Measurements from ENCODE around the gene SYNPO2. TPM values are rescaled to one million over a fixed set of nuclear protein-coding genes. Genes with fewer than 3 reads are reported as not detected.
"Not testable (repeated sequence)": the region's sequence is repeated elsewhere in the genome, so short reads cannot be mapped to it uniquely, and the experiment has no call there.

SYNPO2 gene
- total RNA-seq, 1 donor from 2014 or later = 22.9 TPM

DNA sequence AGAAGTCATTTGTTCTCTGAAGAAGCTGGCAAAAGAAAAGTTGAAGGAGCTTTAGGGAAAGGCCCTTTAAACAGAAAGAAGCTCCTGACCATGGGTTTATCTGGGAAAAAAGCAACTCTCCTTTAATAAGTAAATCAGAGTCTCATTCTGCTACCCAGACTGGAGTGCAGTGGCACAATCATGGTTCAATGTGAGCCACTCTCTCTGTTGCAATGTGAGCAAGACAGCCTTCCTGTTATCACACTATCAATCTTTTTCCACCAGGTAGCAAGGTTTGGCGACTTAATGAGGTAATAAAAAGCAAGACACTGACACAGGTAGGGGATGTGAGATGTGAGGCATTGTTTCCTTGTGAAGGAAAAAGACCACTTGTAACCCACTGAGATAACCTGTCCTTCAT lies 111.3 kb downstream of the SYNPO2 start:
- Mint-ChIP-seq H3K27ac (no peak overlapping the region), H3K9me3 (no peaks in the 10 kb centered on the region), H3K4me3 (no peak overlapping the region), H3K36me3 (no peaks in the 10 kb centered on the region), H3K4me1 (ENCODE audit: unreplicated experiment) (no peaks in the 10 kb centered on the region), H3K27me3 (no peaks in the 10 kb centered on the region)
- TF ChIP-seq, protein P1, sequence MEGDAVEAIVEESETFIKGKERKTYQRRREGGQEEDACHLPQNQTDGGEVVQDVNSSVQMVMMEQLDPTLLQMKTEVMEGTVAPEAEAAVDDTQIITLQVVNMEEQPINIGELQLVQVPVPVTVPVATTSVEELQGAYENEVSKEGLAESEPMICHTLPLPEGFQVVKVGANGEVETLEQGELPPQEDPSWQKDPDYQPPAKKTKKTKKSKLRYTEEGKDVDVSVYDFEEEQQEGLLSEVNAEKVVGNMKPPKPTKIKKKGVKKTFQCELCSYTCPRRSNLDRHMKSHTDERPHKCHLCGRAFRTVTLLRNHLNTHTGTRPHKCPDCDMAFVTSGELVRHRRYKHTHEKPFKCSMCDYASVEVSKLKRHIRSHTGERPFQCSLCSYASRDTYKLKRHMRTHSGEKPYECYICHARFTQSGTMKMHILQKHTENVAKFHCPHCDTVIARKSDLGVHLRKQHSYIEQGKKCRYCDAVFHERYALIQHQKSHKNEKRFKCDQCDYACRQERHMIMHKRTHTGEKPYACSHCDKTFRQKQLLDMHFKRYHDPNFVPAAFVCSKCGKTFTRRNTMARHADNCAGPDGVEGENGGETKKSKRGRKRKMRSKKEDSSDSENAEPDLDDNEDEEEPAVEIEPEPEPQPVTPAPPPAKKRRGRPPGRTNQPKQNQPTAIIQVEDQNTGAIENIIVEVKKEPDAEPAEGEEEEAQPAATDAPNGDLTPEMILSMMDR (conservative IDR thresholded peaks at IDR 0.05) = no peak
- no peak for DNase-seq (ENCODE audit: extremely low spot score, unreplicated experiment)

GRCh38 chr4:119000400-119000799 lies 111.7 kb downstream of the SYNPO2 start:
- Mint-ChIP-seq H3K27ac (no peak overlapping the region), H3K4me3 (no peak overlapping the region)

DNA sequence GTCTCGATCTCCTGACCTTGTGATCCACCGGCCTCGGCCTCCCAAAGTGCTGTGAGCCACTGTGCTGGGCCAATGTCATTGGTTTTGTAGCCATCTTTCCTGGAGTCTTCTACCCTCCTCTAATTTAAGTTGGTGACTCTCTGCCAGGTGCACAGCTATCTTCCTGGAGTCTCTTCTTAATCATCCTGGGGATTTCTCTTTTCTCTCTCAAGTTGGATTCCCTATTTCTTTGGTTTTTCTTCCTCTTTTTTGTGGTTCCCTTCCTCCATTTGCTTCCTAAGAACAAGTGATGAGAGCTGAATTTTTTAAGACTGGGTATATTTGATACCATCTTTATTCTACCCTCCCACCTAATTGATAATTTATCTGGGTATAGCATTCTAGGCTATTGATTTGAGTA lies 113.8 kb downstream of the SYNPO2 start:
- Mint-ChIP-seq H3K36me3 (no peaks in the 10 kb centered on the region), H3K4me1 (ENCODE audit: unreplicated experiment) (no peaks in the 10 kb centered on the region), H3K4me3 (no peak overlapping the region), H3K27me3 (no peaks in the 10 kb centered on the region), H3K9me3 (no peaks in the 10 kb centered on the region), H3K27ac (no peak overlapping the region)
- DNase-seq (ENCODE audit: extremely low spot score, unreplicated experiment) = no peak
- TF ChIP-seq, protein P1 (conservative IDR thresholded peaks at IDR 0.05) = no peak

More at GRCh38 chr4:119000400-119000799, 111.7 kb downstream of the SYNPO2 start:
- no peaks in the 10 kb centered on the region for H3K27me3 Mint-ChIP-seq
- no peaks in the 10 kb centered on the region for H3K36me3 Mint-ChIP-seq
- H3K9me3 Mint-ChIP-seq = no peaks in the 10 kb centered on the region
- no peak for DNase-seq (ENCODE audit: extremely low spot score, unreplicated experiment)
- no peaks in the 10 kb centered on the region for H3K4me1 Mint-ChIP-seq (ENCODE audit: unreplicated experiment)
- TF ChIP-seq, protein P1 (conservative IDR thresholded peaks at IDR 0.05) = no peak

DNA sequence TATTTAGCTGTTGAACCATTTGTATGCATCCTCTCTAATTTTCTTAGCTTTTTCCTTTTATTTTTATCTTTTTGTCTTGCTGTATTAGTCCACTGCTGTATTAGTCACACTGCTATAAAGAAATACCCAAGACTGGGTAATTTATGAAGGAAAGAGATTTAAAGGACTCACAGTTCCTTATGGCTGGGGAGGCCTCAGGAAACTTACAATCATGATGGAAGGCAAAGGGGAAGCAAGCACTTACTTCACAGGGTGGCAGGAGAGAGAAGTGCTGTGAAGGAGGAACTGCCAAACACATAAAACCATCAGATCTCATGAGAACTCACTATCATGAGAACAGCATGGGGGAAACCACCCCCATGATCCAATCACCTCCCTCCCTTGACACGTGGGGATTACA lies 114.3 kb downstream of the SYNPO2 start:
- not testable (repeated sequence) for DNase-seq (ENCODE audit: extremely low spot score, unreplicated experiment); H3K9me3 Mint-ChIP-seq; H3K36me3 Mint-ChIP-seq; H3K27ac Mint-ChIP-seq; H3K4me3 Mint-ChIP-seq; H3K27me3 Mint-ChIP-seq; H3K4me1 Mint-ChIP-seq (ENCODE audit: unreplicated experiment)

DNA sequence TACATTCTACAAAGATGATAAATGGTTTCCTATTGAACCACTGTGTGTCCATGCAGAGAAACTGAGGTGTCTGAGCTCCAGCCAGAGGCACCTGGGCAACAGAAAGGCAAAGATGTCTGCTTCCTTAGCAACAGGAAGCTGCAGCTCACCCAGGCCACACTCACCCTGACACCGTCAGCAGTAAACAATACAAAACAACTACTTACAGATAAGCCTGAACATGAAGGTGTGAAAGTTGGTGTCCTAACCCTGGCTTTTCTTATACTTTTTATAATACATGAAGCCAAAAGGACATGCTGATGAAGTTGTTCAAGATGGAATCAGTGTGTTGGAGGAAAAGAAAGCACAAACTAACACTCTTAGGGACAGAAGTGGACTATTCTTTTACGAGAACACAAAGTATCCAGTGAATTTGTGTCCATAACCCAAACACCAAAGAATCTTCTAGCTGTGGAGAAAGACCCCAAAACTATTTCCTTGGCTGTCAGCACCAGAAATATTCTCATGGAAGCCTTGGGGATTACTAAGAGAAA lies 117.3 kb downstream of the SYNPO2 start:
- no peak overlapping the region for H3K4me3 Mint-ChIP-seq
- no peaks in the 10 kb centered on the region for H3K9me3 Mint-ChIP-seq
- no peak overlapping the region for H3K27ac Mint-ChIP-seq
- no peaks in the 10 kb centered on the region for H3K27me3 Mint-ChIP-seq
- H3K36me3 Mint-ChIP-seq = no peaks in the 10 kb centered on the region
- H3K4me1 Mint-ChIP-seq (ENCODE audit: unreplicated experiment) = no peaks in the 10 kb centered on the region
- TF ChIP-seq, protein P1 (conservative IDR thresholded peaks at IDR 0.05) = no peak
- DNase-seq (ENCODE audit: extremely low spot score, unreplicated experiment) = no peak

DNA sequence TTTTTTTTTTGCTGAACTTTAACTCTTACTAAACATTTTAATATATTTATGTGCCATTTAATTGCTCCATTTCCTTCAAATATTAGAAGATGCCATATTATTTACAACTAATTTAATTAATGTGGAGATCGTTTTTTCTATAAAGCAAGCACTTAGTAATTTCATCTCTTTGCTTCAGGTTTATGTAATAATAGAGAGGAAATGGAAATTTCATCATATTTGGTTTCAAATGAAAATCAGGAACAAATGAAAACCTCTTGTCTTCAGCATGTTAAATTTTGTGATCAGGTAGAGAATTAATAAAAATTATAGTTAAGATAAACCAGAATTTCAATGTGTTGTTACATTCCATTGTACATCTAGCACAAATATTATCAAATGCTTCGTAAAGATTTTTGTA lies 120.1 kb downstream of the SYNPO2 start:
- TF ChIP-seq, protein P1 (conservative IDR thresholded peaks at IDR 0.05) = no peak
- no peak for DNase-seq (ENCODE audit: extremely low spot score, unreplicated experiment)
- Mint-ChIP-seq H3K27me3 (no peaks in the 10 kb centered on the region), H3K36me3 (no peaks in the 10 kb centered on the region), H3K9me3 (no peaks in the 10 kb centered on the region), H3K27ac (no peak overlapping the region), H3K4me1 (ENCODE audit: unreplicated experiment) (no peaks in the 10 kb centered on the region), H3K4me3 (no peak overlapping the region)

DNA sequence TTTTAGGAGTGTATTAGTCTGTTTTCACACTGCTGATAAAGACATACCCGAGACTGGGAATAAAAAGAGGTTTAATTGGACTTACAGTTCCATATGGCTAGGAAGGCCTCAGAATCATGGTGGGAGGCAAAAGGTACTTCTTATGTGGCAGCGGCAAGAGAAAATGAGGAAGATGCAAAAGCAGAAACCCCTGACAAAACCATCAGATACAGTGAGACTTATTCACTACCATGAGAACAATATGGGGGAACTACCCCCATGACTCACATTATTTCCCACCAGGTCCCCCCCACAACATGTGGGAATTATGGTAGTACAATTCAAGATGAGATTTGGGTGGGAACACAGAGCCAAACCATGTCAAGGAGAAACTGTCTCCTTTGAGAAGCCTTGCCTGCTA lies 121.6 kb downstream of the SYNPO2 start:
- not testable (repeated sequence) for H3K27me3 Mint-ChIP-seq; H3K4me1 Mint-ChIP-seq (ENCODE audit: unreplicated experiment); H3K4me3 Mint-ChIP-seq; H3K36me3 Mint-ChIP-seq; H3K27ac Mint-ChIP-seq; DNase-seq (ENCODE audit: extremely low spot score, unreplicated experiment); H3K9me3 Mint-ChIP-seq
